GM21423 (cell line): ENCODE results near the gene PDLIM4.

Source experiments
- ATAC-seq: cut with Tn5 transposase; IDR thresholded peaks from one replicate; pipeline ENCODE4 v1.9.1; 2021; ENCODE audit warnings: mild to moderate bottlenecking, moderate library complexity; ENCODE audit not compliant: unreplicated experiment

The PDLIM4 gene

DNA sequence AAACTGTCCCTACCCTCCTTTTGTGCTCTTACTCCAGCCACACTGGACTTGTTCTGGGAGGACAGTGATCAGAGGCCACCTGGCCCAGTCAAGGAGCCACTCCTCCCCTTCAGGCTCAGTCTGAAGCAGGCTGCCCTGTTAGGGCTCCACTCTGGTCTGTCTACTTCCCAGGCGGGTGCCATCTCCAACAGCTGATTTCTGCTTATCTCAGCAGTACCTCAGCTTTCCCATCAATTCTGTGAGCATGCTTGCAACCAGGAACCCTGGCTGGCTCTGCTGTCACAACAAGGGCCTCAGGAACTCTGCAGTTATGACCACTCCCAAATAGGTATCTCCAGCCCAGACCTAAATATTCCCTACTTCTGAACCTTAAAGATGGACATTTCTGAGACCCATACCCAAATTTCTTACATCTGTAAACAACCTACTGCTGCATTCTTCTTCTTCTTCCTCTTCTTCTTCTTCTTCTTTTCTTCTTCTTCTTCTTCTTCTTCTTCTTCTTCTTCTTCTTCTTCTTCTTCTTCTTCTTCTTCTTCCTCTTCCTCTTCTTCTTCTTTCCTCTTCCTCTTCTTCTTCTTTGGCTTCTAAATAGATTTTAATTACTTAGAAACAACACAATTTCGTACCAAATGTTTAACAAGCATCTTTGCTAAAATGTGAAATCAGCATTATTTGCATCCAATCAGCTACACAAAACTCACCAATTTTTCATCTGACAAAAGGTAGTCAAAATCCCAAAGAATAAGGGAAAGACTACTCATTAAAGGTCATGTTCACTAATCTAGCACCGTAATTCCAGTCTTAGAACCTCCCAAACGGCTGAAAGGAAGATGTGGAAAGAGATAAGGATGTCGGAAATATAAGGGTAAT lies 23.1 kb downstream of the PDLIM4 start:
- no peak for ATAC-seq

DNA sequence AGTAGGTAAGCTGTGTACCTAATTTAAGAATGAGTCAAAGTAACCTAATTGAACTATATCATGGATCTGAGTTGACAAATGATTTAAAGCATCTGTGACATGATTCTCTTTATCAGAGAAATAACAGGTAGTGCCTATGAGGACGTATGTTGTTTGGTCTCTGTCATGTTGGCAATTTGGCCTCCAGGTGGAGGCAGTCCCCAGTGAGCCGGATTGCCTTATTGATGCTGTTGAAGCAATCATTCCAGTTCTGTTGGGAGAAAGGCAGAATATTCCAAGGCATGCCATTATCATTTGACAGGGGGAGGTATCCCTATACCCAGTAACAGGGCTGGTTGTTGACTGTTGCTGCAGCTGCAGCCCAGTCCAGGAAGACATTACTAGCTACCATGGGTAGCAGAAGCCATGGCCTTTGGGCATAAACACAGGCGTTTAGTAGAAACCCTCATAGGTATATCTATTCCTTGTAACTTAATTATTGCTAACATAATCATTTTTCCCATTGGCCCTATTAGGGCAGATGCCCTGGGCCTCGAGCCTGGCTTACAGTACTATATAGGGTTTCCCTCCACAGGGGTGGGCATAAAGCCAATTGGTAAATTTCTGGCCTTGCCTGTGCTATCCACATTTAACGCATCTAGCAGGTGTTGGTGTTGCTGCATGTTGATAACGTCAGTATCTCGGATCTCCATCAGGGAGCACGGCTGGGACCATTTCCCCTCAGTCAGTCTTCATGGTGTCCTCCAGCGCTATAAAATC lies 24.5 kb downstream of the PDLIM4 start:
- no peak for ATAC-seq

DNA sequence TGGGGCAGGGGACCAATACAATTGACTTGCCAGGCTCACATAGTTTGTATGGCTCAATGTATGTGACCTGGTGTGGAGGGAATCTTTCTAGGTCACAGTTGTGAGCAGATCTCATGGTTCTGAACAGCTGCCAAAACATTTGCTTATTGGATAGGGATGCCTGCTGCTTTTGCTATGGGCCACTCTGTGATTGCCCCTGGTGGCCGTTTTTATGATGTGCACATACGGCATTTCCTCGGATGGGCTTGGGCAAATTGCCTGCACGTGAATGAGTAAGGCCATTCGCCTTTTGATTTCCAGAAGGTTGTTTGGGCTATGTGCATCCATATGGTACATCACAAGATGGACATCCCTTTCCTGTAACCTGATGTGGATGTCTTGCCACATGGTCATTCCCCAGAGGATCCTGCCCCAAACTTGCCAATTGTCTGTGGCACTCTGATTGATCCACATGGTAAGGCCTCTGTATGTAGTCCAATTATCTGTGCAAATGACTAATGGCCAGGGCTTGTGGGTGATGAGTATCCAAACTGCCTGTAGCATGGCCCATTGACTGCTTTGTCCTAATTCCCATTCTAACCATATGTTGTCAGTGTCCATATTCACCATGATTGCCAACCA lies 26.0 kb downstream of the PDLIM4 start:
- ATAC-seq: no peak

DNA sequence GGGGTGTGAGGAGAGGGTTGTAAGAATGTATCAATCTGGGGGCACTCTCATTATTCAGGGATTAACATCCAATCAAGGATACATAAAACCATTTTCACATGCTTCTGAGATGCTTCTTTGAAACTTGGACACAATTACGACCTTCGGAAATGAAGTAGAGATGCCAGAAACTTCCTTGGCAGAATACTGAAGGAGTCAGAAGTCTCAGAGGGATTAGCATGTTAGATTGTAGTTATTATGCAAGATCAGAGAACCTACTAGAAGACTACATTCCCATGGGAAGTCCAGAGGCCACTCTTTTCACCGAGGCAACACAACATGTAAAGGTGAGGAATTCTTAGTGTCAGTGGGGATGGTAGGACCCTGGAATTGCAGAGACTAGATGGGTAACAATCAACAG lies 31.6 kb downstream of the PDLIM4 start:
- ATAC-seq: no peak

DNA sequence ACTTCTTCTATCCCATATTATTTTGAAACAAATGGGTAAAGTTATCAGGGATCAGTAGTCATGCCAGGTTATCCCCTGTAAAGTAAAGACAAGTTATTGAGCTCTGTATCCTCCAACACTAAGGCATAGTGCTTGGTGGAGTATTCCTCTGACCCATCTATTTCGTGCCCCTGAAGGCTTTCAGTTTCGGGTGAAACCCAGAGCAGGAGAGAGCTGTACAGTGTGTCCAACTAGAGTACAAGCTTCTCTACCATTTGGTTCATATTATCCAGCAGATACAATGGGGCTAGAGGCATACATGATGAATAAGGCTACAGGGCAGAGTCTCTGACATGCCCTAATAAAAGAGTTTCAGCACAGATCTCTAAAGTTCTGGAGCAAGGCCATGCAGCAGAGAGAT lies 33.5 kb downstream of the PDLIM4 start:
- ATAC-seq: no peak

DNA sequence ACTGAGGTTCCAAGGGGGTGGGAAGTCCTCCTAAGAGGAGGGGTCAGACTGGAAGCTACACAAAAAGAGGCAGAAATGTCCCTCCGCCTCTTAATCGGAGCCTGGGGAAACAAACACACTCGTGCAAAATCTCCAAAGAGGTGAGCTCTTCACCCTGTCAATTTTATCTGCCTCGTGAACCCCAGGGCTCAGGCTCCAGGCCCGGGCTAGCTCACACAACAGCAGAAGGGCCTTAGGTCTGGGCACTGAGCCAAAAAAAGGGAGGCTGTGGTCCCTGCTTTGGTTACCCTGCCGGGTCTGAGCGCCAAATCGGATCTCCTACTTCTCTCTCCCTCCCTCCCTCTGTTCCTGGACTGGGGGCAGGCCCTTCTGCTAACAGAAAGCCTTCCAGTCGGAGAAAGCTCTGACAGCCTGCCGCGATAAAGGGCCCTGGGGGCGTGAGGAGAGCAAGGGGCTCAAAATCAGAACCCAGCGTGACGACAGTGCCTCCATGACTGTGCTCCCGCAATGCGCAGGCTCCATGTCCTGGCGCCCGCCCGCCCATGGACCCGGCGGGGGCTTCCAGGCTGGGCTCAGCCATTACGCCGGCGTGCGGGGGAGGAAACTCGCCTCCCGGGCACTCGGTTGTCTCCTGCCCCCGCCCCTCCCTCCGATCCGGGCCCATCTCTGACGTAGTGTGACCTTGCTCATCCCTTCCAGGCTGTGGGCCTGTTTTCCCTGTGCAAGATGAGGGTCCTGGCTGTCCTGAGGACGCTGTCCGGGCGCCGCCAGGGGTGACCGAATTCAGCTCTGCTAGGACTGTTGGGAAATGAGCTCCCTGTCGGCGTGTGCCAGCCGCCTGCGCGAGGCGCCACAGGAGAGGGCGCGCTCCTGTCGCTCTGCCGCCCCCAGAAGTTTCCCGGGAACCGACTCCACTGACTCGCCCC lies 35.8 kb downstream of the PDLIM4 start:
- peak; percentile 29 for ATAC-seq

DNA sequence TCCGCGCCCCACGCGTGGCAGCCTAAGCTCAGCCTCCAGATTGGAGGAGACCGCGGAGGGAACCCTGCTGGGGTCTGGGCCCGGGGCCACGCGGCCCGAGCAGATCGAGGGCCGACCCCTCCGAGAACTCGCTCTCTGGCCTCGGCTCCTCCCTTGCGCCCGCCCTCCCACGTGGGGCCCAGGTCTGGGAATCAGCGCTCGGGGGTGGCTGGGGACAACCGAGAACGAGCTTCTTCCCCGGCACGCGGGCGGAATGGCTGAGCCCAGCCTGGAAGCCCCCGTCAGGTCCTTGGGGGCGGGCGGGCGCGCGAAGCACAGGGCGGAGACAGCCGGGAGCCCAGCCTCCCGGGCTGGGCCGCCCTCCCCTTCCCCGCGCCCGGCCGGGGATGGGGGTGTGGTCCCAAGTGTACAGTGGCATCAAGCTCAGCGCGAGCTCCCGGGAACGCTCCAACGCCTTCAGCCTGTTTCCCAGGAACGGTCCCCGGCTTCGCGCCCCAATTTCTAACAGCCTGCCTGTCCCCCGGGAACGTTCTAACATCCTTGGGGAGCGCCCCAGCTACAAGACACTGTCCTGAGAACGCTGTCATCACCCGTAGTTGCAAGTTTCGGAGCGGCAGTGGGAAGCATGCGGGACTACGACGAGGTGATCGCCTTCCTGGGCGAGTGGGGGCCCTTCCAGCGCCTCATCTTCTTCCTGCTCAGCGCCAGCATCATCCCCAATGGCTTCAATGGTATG lies 36.7 kb downstream of the PDLIM4 start, which contains the start of gene SLC22A4:
Gene SLC22A4 (plus strand): TSS at position 403 of the 736 bp plus-strand sequence. CDS start 223 bp downstream, at position 626.
- peak; percentile 60 for ATAC-seq

DNA sequence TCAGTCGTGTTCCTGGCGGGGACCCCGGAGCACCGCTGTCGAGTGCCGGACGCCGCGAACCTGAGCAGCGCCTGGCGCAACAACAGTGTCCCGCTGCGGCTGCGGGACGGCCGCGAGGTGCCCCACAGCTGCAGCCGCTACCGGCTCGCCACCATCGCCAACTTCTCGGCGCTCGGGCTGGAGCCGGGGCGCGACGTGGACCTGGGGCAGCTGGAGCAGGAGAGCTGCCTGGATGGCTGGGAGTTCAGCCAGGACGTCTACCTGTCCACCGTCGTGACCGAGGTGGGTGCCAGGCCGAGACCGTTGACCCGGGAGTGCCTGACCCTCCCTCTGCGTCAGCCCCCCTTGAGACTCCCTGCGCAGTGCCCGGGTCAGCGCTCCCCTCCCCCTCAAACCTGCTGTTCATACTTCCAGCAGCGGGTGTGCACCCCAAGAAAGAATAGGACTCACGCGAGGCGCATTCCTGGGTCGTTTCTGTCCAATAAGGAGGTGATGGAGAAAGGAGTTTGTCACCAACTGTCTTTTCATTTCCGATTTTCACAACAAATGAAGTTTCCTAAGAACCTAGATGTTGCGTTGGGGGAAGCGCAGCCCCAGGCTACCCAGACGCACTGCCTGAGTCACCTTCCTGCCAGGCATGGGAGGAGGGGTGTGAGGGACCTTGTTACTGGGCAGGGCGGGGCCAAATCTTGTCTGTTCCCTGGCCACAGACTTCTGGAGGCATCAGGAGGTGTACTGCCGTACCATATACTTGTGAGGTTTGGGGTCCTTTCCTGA lies 37.4 kb downstream of the PDLIM4 start:
- peak; percentile 10 for ATAC-seq

DNA sequence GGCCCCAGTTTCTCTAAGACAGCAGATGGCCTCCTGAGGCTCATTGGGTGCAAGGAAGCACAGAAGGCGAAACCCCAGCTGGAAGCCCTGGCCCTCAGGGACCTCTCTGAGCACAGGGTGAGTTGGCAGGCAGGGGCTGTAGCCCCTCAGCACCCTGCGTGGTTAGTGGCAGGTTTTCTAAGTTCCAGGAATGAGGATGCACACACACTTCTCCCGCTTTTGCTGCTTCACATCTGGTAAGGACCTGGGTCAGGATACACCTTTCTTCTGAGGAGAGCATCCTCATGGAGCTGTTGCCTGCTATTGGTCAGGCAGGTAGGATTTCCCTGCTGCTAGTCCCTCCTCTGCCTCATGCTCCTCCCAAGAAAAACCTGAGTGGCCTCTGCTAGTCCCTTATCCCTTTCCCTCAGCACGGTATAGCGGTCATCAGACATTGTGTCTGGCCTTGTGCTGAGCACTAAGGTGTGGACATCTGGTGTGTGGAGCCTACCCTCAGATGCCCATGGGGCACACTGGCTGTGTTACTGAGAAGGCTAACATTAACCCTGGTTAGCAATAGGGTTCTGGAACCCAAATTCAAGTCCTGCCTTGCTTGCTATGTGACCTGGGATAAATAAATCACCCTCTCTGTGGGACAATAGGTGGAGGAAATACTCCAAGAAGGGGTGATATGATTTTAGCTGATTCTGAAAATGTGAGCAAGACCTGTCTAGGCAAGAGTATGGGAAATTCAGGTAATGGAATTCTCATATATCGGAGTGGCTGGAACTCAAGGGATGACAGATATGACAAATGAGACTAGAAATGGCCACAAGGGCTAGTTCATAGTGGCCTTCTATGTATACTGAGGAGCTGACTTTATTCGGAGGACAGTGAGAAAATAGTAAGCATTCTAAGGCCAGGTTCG lies 38.3 kb downstream of the PDLIM4 start:
- ATAC-seq: no peak

DNA sequence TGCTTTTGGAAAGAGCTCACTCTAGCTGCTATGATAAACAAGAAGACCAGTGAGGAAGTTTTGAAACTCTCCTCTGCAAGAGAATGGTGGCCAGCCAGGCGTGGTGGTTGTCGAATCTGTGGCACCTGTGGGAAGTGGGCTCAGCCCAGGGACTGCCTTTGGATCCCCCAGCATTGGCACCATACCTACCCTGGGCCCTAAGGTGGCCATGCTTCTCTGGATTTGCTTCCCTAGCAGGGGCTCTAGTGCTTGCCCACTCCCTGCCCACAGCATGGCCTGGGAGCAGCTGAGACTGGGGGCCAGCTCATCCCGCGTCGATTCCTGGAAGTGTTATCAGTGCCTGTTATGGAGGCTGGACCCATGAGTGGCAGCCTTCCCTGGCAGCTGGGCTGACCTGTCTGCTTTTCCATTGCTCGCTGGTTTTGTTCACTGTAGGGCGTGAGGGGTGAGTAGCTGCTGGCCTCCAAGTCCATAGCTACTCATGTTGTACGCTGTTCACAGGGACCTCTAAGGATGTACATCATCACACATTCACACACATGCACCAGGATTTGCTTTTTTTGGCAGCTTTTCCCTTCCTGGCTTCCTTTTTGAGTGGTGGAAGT lies 39.0 kb downstream of the PDLIM4 start:
- no peak for ATAC-seq

DNA sequence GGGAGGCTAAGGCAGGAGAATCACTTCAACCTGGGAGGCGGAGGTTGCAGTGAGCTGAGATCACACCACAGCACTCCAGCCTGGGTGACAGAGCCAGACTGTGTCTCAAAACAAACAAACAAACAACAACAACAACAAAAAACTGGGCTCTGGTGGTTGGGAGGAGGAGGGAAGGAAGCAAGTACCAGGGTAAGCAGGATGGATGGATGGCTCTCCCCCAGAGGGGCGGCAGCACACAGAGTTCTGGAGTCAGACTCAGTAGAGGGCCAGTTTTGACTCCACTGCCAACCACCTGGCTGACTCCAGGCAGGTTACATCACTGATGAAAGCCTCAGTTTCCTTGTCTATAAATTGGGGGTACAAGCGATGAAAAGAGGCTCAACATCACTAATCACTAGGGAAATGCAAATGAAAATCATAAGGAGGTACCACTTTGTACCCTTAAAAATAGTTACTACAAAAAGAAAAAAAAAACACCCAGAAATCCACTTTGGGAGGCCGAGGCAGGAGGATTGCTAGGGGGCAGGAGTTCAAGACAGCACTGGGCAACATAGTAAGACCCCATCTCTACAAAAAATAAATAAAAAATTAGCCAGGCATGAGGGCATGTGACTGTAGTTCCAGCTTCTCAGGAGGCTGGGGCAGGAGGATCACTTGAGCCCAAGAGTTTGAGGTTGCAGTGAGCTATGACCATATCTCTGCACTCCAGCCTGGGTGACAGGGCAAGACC lies 39.9 kb downstream of the PDLIM4 start:
- no peak for ATAC-seq

DNA sequence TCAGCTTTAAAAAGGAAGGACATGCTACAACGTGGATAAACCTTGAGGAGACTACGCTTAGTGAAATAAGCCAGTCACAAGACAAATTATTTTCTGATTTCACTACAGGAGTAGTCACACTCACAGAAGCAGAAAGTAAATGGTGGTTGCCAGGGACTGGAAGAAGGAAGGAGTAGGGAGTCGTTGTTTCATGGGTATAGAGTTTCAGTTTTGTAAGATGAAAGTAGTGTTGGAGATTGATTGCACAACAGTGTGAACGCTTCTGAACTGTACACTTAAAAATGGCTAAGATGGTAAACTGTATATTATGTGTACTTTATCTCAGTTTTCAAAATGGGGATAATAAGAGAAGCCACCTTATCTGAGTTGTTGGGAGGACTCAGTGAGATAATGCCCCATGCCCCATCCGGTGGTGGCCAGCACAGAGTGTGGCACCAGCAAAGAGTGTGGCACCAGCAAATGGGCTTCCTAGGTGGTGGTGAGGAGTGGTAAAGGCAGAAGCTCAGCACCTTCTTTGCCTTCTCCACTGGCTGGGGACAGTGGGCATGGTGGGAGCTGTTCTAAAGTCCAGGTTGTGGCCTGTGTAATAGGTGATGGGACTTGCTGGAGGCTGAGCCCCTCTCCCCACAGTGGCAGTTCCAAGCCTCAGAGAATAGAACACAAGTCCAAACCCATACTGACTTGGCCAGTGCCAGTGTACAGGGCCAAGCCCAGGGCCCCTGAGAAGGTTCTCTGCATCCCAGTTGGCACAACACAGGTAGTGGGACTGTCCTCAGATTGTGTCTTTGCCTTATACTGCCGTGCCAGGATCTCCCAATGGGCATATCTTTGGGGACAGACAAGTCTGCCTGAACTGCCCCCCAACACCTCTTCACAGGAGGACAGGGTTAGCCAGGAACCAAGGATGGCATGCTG lies 41.1 kb downstream of the PDLIM4 start:
- ATAC-seq: no peak

DNA sequence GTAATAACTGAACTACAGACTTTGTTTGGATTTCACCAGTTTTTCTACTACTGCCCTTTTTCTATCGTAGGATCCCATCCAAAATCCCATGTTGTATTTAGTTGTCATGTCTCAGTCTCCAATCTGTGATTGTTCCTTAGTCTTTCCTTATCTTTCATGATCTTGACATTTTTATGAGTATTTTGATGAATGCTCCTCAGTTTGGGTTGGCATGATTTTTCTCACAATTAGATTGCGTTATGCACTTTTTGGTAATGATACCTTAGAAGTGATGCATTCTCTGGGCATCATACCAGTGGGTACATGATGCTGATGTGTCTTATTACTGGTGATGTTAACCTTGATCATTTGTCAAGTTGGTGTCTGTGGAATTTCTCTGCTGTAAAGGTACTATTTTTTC lies 42.4 kb downstream of the PDLIM4 start:
- no peak for ATAC-seq

DNA sequence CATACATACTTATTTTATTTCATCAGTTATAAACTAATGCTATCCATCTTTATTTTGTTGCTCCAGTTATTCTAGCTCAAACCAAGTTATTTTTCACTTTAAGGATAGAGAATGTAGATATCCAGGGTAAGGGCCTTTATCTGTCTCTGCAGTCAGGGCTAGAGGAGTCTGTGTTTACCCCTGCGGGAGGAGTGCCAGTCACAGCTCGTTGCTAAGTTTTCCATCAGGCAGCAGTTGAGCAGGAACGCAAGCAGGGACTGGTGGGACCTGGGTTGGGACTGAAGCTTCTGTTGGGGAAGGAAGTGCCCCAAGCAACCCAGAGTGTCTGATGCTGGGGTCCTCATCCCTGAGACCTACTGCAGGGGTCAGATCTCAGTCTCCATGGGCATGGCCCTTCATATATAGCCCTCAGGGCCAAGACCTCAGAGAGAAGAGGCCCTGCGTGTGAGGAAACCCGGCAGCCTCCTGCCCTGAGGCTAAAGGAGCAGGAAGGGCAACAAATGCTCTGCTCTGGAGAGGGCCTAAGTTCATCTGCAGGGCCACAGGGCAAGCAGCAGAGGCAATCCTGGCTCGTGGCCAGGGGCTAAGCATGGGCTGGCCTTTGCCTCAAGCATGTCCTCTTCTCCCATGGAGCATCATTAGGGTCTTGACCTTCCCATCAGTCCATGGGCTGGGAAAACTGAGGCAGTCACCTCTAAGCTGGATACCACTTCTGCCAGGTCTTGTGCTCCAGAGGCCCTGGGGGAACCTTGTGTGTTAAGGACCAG lies 43.3 kb downstream of the PDLIM4 start:
- no peak for ATAC-seq
